ENCODE results near the gene WDR59.

DNA sequence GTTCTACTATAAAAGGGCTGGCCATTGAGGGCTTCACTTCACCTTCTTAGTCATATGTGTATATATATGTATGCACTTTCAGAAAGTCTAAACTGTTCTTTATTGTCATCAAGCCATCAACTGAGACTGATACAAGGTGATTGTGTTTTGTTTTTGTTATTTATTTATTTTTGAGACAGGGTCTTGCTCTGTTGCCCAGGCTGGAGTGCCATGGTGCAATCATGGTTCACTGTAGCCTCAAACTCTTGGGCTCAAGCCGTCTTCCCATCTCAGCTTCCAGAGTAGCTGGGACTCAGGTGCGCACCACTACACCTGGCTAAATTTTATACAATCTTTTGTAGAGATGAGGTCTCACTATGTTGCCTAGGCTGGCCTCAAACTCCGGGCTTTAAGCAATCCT, 19.5 kb upstream of the WDR59 start:
- TF ChIP-seq, protein P1, sequence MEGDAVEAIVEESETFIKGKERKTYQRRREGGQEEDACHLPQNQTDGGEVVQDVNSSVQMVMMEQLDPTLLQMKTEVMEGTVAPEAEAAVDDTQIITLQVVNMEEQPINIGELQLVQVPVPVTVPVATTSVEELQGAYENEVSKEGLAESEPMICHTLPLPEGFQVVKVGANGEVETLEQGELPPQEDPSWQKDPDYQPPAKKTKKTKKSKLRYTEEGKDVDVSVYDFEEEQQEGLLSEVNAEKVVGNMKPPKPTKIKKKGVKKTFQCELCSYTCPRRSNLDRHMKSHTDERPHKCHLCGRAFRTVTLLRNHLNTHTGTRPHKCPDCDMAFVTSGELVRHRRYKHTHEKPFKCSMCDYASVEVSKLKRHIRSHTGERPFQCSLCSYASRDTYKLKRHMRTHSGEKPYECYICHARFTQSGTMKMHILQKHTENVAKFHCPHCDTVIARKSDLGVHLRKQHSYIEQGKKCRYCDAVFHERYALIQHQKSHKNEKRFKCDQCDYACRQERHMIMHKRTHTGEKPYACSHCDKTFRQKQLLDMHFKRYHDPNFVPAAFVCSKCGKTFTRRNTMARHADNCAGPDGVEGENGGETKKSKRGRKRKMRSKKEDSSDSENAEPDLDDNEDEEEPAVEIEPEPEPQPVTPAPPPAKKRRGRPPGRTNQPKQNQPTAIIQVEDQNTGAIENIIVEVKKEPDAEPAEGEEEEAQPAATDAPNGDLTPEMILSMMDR (IDR thresholded peaks at IDR 0.05) = no peak
- TF ChIP-seq ZFX (IDR thresholded peaks at IDR 0.05; ENCODE audit: borderline replicate concordance) = no peak

All from 22Rv1 (cell line).